ENCODE measurements around the gene PERCC1. TPM values are rescaled to one million over a fixed set of nuclear protein-coding genes. Genes with fewer than 3 reads are reported as not detected.
"Not testable (repeated sequence)": the region's sequence is repeated elsewhere in the genome, so short reads cannot be mapped to it uniquely, and the experiment has no call there.

The PERCC1 gene
- polyA plus RNA-seq, 1 experiment = not detected

GRCh38 chr16:1477033-1477432, 46.2 kb downstream of the PERCC1 start:
- peaks cover 8% of the 10 kb centered on the region for H3K9me3 ChIP-seq (ENCODE audit: control insufficient read depth, insufficient read depth, low read length)
- no peak for TF ChIP-seq CTCF (IDR thresholded peaks at IDR 0.05; ENCODE audit: low read depth, low read length)
- no peaks in the 10 kb centered on the region for H3K27me3 ChIP-seq (ENCODE audit: control insufficient read depth, insufficient read depth, low read length)
- ChIA-PET CTCF (no interaction called here), POLR2A (no interaction called here)
- H3K4me3 ChIP-seq (ENCODE audit: low read depth, low read length) = no peak overlapping the region
- no peak for DNase-seq (ENCODE audit: low read depth, low spot score)
- H3K27ac ChIP-seq (ENCODE audit: low read depth, low read length) = no peak overlapping the region

GRCh38 chr16:1478937-1479336, 48.1 kb downstream of the PERCC1 start:
- H3K27ac ChIP-seq (ENCODE audit: low read depth, low read length); H3K27me3 ChIP-seq (ENCODE audit: control insufficient read depth, insufficient read depth, low read length); CTCF ChIA-PET; H3K9me3 ChIP-seq (ENCODE audit: control insufficient read depth, insufficient read depth, low read length); H3K4me3 ChIP-seq (ENCODE audit: low read depth, low read length); POLR2A ChIA-PET; DNase-seq (ENCODE audit: low read depth, low spot score): not testable (repeated sequence)

GRCh38 chr16:1481906-1482835, 51.3 kb downstream of the PERCC1 start:
- no peak for TF ChIP-seq CTCF (IDR thresholded peaks at IDR 0.05; ENCODE audit: low read depth, low read length)
- no peak overlapping the region for H3K27ac ChIP-seq (ENCODE audit: low read depth, low read length)
- H3K4me3 ChIP-seq (ENCODE audit: low read depth, low read length) = no peak overlapping the region
- peaks cover 12% of the 10 kb centered on the region for H3K9me3 ChIP-seq (ENCODE audit: control insufficient read depth, insufficient read depth, low read length)
- H3K27me3 ChIP-seq (ENCODE audit: control insufficient read depth, insufficient read depth, low read length) = peaks cover 4% of the 10 kb centered on the region
- ChIA-PET CTCF (no interaction called here), POLR2A (no interaction called here)
- no peak for DNase-seq (ENCODE audit: low read depth, low spot score)

Other genes with a start within 250 kb of the PERCC1 start
- not detected in 2 replicates for gene TPSG1, start 205.8 kb upstream of the PERCC1 start, polyA plus RNA-seq (2011; rRNA removed)
- not detected in 2 replicates for gene TPSB2, start 200.9 kb upstream of the PERCC1 start, polyA plus RNA-seq (2011; rRNA removed)
- not detected in 2 replicates for gene TPSAB1, start 190.4 kb upstream of the PERCC1 start, polyA plus RNA-seq (2011; rRNA removed)
- not detected in 2 replicates for gene TPSD1, start 175.0 kb upstream of the PERCC1 start, polyA plus RNA-seq (2011; rRNA removed)
- gene UBE2I, start 121.4 kb upstream of the PERCC1 start, polyA plus RNA-seq (2011; rRNA removed) = 148 and 165 TPM in 2 replicates
- 0.19 and 0.38 TPM in 2 replicates for gene BAIAP3, start 97.4 kb upstream of the PERCC1 start, polyA plus RNA-seq (2011; rRNA removed)
- gene TSR3, start 79.2 kb upstream of the PERCC1 start, polyA plus RNA-seq (2011; rRNA removed) = 34.4 and 40.4 TPM in 2 replicates
- gene GNPTG, start 79.1 kb upstream of the PERCC1 start, polyA plus RNA-seq (2011; rRNA removed) = 40.5 and 49.9 TPM in 2 replicates
- 7.6 and 9.3 TPM in 2 replicates for gene UNKL, start 16.4 kb upstream of the PERCC1 start, polyA plus RNA-seq (2011; rRNA removed)
- 14.2 and 15.2 TPM in 2 replicates for gene UQCC4, start 10.3 kb upstream of the PERCC1 start, polyA plus RNA-seq (2011; rRNA removed)
- gene CCDC154, start 13.5 kb downstream of the PERCC1 start, polyA plus RNA-seq (2011; rRNA removed) = 0.02 and 0.06 TPM in 2 replicates
- 15.7 and 19.1 TPM in 2 replicates for gene CLCN7, start 44.0 kb downstream of the PERCC1 start, polyA plus RNA-seq (2011; rRNA removed)
- gene PTX4, start 57.9 kb downstream of the PERCC1 start, polyA plus RNA-seq (2011; rRNA removed) = not detected in 2 replicates
- gene TELO2, start 62.3 kb downstream of the PERCC1 start, polyA plus RNA-seq (2011; rRNA removed) = 6.2 and 7.4 TPM in 2 replicates
- gene TMEM204, start 102.6 kb downstream of the PERCC1 start, polyA plus RNA-seq (2011; rRNA removed) = 6.2 and 8.4 TPM in 2 replicates
- gene IFT140, start 181.0 kb downstream of the PERCC1 start, polyA plus RNA-seq (2011; rRNA removed) = 6.4 and 8.3 TPM in 2 replicates
- 7.8 TPM in 2 replicates for gene CRAMP1, start 181.3 kb downstream of the PERCC1 start, polyA plus RNA-seq (2011; rRNA removed)
- 39.2 and 41.2 TPM in 2 replicates for gene JPT2, start 247.2 kb downstream of the PERCC1 start, polyA plus RNA-seq (2011; rRNA removed)